Breast epithelium (tissue), 3 donors: ENCODE results near the gene PRDM16.
"Not testable (repeated sequence)": the region's sequence is repeated elsewhere in the genome, so short reads cannot be mapped to it uniquely, and the experiment has no call there.

Experiments used
- POLR2A ChIP-seq: fragments of 450-650 bp; IDR thresholded peaks from one replicate; pipeline ENCODE4 v1.6.1; 2016; ENCODE audit warnings: antibody characterized with exemption, mild to moderate bottlenecking, moderate library complexity
- POLR2AphosphoS5 ChIP-seq, 3 donors: sonication (generic); formaldehyde crosslinking; IDR thresholded peaks; one replicate each; pipeline ENCODE4 v1.6.1; 2017; ENCODE audit warnings: antibody characterized with exemption in 3 of 3
- TF ChIP-seq, protein P1 (sequence below), 3 donors: fragments of 450-650 bp; IDR thresholded peaks; one replicate each; pipeline ENCODE4 v1.5.1; 2016 to 2017; ENCODE audit warnings: antibody characterized with exemption in 3 of 3, mild to moderate bottlenecking in 3 of 3, moderate library complexity in 3 of 3

DNA sequence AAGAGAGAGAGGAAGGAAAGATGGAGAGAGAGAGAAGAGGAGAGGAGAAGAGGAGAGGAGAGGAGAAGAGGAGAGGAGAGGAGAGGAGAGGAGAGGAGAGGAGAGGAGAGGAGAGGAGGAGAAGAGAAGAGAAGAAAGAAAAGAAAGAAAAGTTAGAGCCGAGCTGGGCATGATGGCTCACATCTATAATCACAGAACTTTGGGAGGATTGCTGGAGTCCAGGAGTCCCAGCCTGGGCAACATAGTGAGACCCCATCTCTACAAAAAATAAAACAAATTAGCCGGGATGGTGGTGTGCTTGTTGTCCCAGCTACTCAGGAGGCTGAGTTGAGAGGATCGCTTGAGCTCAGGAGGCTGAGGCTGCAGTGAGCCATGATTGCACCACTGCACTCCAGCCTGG, 171.0 kb downstream of the PRDM16 start:
- not testable (repeated sequence) for TF ChIP-seq POLR2A; POLR2AphosphoS5 (IDR thresholded peaks at IDR 0.05)
- TF ChIP-seq, protein P1, sequence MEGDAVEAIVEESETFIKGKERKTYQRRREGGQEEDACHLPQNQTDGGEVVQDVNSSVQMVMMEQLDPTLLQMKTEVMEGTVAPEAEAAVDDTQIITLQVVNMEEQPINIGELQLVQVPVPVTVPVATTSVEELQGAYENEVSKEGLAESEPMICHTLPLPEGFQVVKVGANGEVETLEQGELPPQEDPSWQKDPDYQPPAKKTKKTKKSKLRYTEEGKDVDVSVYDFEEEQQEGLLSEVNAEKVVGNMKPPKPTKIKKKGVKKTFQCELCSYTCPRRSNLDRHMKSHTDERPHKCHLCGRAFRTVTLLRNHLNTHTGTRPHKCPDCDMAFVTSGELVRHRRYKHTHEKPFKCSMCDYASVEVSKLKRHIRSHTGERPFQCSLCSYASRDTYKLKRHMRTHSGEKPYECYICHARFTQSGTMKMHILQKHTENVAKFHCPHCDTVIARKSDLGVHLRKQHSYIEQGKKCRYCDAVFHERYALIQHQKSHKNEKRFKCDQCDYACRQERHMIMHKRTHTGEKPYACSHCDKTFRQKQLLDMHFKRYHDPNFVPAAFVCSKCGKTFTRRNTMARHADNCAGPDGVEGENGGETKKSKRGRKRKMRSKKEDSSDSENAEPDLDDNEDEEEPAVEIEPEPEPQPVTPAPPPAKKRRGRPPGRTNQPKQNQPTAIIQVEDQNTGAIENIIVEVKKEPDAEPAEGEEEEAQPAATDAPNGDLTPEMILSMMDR (IDR thresholded peaks at IDR 0.05) = not testable (repeated sequence)
